Measurements from ENCODE around the gene PBX3. TPM values are rescaled to one million over a fixed set of nuclear protein-coding genes. Genes with fewer than 3 reads are reported as not detected.

PBX3 gene
- total RNA-seq, 1 experiment from 2014 or later = 9.6 TPM

- DNase-seq (ENCODE audit: low spot score) = no peak
These were observed 159.0 kb downstream of the PBX3 start for GRCh38 chr9:125906144-125906543.

- no peak for DNase-seq (ENCODE audit: low spot score)
These were observed 159.7 kb downstream of the PBX3 start for GRCh38 chr9:125906893-125907292.

- DNase-seq (ENCODE audit: low spot score) = no peak
These were observed 161.0 kb downstream of the PBX3 start for GRCh38 chr9:125908136-125908535.

- DNase-seq (ENCODE audit: low spot score) = no peak
These were observed 161.8 kb downstream of the PBX3 start for GRCh38 chr9:125908966-125909365.

- DNase-seq (ENCODE audit: low spot score) = no peak
These were observed 162.3 kb downstream of the PBX3 start for GRCh38 chr9:125909459-125909858.

- DNase-seq (ENCODE audit: low spot score) = no peak
These were observed 163.1 kb downstream of the PBX3 start for GRCh38 chr9:125910286-125910685.

- DNase-seq (ENCODE audit: low spot score) = no peak
These were observed 164.9 kb downstream of the PBX3 start for GRCh38 chr9:125911861-125912644.

GRCh38 chr9:125912667-125913066, 165.5 kb downstream of the PBX3 start:
- DNase-seq (ENCODE audit: low spot score) = no peak

- DNase-seq (ENCODE audit: low spot score) = no peak
These were observed 166.4 kb downstream of the PBX3 start for GRCh38 chr9:125913551-125913950.

- no peak for DNase-seq (ENCODE audit: low spot score)
These were observed 167.2 kb downstream of the PBX3 start for GRCh38 chr9:125914411-125914810.

GRCh38 chr9:125915606-125916005, 168.4 kb downstream of the PBX3 start:
- DNase-seq (ENCODE audit: low spot score) = no peak

GRCh38 chr9:125919565-125919964, 172.4 kb downstream of the PBX3 start:
- DNase-seq (ENCODE audit: low spot score) = peak; percentile 26

GRCh38 chr9:125920402-125920801, 173.2 kb downstream of the PBX3 start:
- DNase-seq (ENCODE audit: low spot score) = no peak

- DNase-seq (ENCODE audit: low spot score) = no peak
These were observed 175.7 kb downstream of the PBX3 start for GRCh38 chr9:125922854-125923253.

GRCh38 chr9:125924351-125924750, 177.2 kb downstream of the PBX3 start:
- DNase-seq (ENCODE audit: low spot score) = no peak

- no peak for DNase-seq (ENCODE audit: low spot score)
These were observed 179.8 kb downstream of the PBX3 start for GRCh38 chr9:125926936-125927335.

- no peak for DNase-seq (ENCODE audit: low spot score)
These were observed 182.7 kb downstream of the PBX3 start for GRCh38 chr9:125929846-125930245.

- DNase-seq (ENCODE audit: low spot score) = no peak
These were observed 184.0 kb downstream of the PBX3 start for GRCh38 chr9:125931211-125931610.

GRCh38 chr9:125932012-125932411, 184.8 kb downstream of the PBX3 start:
- peak; percentile 90 for DNase-seq (ENCODE audit: low spot score)

GRCh38 chr9:125932746-125933455, 185.7 kb downstream of the PBX3 start:
- no peak for DNase-seq (ENCODE audit: low spot score)

GRCh38 chr9:125942125-125942524, 195.0 kb downstream of the PBX3 start:
- DNase-seq (ENCODE audit: low spot score) = no peak

GRCh38 chr9:125943831-125944230, 196.7 kb downstream of the PBX3 start:
- no peak for DNase-seq (ENCODE audit: low spot score)

- no peak for DNase-seq (ENCODE audit: low spot score)
These were observed 199.2 kb downstream of the PBX3 start for GRCh38 chr9:125946397-125946796.
